ENCODE data around the gene LRRC7.

Gene LRRC7

DNA sequence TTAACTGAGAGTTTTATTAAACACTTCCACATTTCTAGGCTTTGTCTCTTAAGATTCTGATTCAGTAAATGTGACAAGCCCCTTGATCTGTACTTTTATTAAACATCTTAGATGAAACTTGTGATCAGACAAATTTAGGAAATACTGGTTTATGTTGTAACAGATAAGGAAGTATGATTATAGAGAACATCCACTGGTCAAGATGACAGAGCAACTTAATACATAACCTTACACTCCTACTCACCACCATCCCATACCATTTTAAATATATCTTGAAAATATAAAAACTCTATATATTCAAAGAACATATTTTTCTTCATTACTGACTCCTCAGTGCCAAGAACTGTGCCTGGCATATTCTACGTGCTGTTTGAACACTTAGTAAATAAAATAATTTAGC lies 420.2 kb downstream of the LRRC7 start:
- intact Hi-C loops (cut with DNase I) = no loop called here
- no peak for DNase-seq

- intact Hi-C loops (cut with DNase I) = no loop called here
- DNase-seq = peak in 2 of 42 donors; percentile 14 to 18
These were observed 423.9 kb downstream of the LRRC7 start for GRCh38 chr1:69991644-69992043.

DNA sequence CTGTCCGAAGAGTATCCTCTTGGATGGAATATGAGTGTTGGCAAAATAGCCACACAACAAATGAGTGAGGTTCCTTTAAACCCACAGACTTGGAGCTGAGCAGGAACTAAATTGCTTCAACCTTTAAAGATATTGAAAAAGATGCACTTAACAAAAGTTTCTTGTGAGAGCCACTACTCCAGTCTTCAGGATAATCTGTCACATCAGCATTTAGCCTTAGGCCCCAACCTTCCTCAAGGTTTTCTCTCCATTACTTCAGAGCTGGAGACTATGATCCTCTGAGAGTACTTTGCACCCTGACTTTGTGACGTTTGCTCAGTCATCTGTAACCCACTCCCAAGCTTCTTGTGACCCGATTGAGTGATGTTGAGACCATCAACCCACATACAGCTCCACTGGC lies 424.9 kb downstream of the LRRC7 start:
- no peak for DNase-seq
- intact Hi-C loops (cut with DNase I) = no loop called here

GRCh38 chr1:69993810-69994209 lies 426.1 kb downstream of the LRRC7 start:
- intact Hi-C loops (cut with DNase I) = no loop called here
- no peak for DNase-seq

DNA sequence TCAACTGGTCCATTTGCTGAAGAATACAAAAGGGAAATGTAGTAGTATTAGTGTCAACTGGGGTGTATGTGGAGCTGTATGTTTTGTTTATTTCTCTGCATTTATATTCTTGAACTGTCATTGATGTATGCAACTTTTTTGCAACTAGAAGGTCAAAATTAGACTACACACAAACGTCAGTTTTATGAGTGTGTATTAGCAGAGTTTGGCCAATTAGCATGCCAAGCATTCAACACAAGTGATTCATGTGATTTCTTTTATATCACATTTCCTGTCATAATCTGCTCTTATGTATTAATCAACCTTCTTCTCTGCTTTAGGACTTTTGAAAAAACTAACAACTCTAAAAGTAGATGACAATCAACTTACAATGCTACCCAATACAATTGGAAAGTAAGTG lies 426.5 kb downstream of the LRRC7 start:
- intact Hi-C loops (cut with DNase I) = no loop called here
- no peak for DNase-seq

GRCh38 chr1:69998847-69999246 lies 431.1 kb downstream of the LRRC7 start:
- intact Hi-C loops (cut with DNase I) = no loop called here
- no peak for DNase-seq

DNA sequence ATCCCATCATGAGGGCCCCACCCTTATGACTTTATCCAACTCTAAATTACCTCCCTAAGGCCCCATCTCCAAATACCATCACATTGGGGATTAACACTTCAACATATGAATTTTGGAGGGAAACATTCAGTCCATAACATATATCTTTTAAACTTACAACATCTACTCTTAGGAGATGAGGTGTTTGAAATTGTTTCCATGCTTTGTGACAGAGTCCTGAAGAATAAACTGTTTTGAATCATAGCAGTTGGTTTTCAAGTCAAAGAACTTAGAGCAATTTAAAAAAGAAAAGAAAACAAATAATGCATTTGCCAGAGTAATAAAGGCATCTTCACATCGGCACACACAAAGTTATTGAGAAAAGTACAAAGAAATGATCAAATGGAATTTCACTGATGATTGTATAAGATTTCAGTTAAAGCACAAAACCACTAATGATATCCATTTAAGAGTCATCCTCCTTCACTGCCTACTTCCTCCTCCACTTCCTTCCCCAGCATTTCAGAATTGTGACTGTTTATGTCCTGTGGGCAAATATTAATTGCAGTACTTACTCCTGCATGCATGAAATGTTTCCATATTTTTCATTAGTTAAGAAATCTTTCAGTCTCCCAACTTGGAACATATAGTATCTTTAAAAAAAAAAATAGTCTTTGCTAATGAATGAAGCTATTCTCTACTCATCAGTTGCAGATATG lies 435.6 kb downstream of the LRRC7 start:
- DNase-seq = no peak
- intact Hi-C loops (cut with DNase I) = no loop called here

DNA sequence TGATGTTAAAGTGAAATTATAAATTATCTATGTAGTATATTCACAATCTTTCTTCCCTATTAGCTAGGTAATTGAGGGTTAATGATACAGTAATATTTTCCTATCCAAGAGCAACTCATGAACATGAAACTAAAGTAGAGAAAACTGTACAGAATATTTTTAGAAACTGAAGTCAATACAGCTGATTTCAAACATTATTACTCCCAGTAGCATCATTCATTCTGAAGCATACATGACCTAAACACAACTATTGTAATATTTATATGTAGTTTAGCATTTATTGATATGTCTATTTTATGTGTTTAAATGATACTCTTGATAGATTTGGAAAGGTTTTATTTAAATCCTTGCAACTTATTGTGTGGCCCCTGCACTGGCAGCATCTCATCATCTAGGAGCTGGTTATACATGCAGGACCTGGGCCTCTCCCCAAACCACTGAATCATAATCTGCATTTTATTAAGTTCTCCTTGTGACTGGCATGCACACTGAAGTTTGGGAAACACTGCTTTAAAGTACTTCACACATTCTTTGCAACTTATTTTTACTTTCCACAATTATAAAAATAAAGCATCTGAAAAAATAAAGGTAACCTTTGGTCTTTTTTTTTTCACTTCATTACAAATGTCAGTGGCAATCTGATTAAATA lies 437.8 kb downstream of the LRRC7 start:
- DNase-seq = no peak
- intact Hi-C loops (cut with DNase I) = no loop called here

- no peak for DNase-seq
- intact Hi-C loops (cut with DNase I) = no loop called here
These were observed 440.9 kb downstream of the LRRC7 start for GRCh38 chr1:70008660-70009059.

- intact Hi-C loops (cut with DNase I) = no loop called here
- DNase-seq = no peak
These were observed 450.0 kb downstream of the LRRC7 start for GRCh38 chr1:70017770-70018169.

DNA sequence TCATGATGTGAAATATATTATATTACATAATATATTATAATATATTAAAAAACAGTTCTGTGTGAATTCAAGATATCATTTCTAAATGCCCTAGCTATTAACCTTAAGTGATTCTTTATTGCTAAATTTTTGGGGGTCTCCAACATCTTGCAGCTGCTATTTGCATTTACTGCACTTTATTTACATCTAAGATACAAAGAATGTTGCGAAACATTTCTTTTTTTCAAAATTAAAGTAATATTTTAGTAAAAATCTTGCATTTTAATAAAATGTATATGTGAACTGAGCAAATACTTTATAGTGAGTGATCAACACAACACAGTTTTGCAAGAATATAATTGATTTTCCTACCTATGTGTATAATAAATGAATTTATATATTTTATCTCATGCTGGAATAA lies 456.6 kb downstream of the LRRC7 start:
- intact Hi-C loops (cut with DNase I) = no loop called here
- DNase-seq = no peak

DNA sequence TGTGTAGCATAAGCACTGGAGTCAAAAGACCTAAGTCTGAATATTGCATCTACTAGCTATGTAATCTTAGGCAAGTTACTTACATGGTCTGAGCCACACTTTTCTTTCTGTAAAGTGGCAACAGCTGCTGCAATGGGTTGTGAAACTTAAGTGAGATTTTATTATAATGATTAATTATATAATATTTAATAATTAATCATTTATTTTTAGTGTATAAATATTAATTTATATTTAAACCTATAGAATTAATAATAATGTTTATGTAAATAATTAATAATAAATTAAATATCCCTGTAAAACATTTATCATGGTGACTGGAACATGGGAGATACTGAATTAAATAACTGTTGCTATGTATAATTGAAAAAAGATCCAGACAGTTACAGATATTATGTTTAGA lies 457.3 kb downstream of the LRRC7 start:
- no peak for DNase-seq
- intact Hi-C loops (cut with DNase I) = no loop called here

GRCh38 chr1:70025846-70026245 lies 458.1 kb downstream of the LRRC7 start:
- no peak for DNase-seq

DNA sequence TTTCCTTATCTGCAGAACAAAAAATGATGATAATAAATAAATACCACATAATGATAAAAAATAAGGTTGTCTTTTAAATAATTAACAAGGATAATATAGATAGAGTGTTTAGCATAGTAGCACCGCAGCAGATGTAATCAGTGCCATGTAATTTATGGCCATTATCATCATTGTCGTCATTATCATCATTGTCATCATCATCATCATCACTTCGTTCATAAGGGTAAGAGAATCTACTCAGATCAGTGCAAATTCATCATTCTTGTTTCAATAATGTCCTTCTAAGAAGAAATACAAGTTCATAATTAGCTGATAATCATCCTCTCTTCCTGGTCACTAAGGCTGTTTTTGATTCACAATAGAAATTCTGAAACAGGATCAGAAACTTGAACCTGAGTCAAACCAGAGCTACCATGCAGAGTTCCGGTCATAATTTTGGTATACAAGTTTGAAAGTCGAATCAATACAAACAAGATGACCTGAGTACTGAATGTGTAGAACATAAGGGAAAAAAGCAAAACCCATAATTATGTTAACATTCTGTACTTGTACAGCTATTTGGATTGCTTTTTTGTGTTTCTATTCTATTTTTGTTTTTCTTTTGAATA lies 465.6 kb downstream of the LRRC7 start:
- DNase-seq = no peak
- intact Hi-C loops (cut with DNase I) = no loop called here

More at GRCh38 chr1:70025846-70026245, 458.1 kb downstream of the LRRC7 start:
- intact Hi-C loops (cut with DNase I) = no loop called here

DNA sequence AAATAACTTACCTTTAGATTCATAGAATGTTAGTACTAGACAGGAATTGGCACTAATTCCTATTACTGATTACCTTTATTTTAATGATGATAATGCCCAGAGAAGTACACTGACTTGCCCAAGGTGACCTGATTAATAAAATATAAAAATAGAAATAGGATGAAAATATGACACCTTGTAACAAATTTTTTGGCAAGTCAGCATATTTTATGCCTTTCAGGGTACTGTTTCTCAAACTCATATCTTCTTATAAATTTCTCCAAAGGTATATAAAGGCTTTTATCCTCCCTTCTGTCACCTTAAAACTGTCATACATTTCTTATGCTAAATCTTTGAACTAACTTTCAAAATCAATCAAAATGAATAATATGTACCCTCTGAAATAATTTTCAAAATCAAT lies 466.2 kb downstream of the LRRC7 start:
- DNase-seq = no peak
- intact Hi-C loops (cut with DNase I) = no loop called here

DNA sequence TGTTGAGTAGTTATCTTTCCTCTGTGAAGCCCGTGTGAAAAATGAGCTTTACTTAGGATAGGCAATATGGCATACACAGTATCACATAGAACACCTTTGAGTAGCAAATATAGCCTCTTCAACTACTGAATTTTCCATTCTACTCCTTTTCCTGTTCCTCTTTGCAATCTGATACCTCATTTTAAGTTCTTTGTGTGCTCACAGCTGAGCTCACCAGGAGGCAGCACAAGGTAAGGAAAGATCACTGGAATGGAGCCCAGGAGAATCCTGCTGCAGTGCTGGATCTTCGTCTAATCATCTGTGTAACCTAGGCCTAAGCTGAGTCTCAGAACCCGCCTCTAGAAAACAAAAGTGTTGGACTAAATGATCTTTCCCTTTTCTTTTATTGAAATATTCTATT lies 466.7 kb downstream of the LRRC7 start:
- intact Hi-C loops (cut with DNase I) = no loop called here
- DNase-seq = no peak

DNA sequence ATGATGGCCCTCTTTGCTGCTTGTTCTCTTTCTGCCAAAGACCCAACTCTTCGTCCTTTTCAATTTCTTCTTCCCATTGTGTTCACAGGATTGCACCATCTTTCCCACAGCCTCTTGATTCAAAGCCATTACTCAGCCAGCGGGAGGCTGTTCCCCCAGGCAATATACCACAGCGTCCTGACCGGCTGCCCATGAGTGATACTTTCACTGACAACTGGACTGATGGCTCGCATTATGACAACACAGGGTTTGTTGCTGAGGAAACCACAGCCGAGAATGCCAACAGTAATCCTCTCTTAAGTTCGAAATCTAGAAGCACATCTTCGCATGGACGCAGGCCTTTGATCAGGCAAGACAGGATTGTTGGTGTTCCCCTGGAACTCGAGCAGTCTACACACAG lies 470.3 kb downstream of the LRRC7 start:
- intact Hi-C loops (cut with DNase I) = no loop called here
- no peak for DNase-seq

DNA sequence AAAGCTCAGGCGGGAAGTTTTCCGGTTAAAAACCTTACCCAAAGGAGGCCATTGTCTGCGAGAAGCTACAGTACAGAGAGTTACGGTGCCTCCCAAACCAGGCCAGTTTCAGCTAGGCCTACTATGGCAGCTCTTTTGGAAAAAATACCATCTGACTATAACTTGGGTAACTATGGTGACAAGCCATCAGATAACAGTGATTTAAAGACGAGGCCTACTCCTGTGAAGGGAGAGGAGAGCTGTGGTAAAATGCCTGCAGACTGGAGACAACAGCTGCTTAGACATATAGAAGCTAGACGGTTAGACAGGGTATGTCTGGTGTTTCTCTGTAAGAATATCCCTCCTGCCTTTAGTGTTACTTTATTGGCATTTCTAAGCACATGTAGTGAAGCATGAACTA lies 471.8 kb downstream of the LRRC7 start:
- intact Hi-C loops (cut with DNase I) = no loop called here
- DNase-seq = no peak

GRCh38 chr1:70041317-70042045 lies 473.8 kb downstream of the LRRC7 start:
- intact Hi-C loops (cut with DNase I) = no loop called here
- DNase-seq = no peak

DNA sequence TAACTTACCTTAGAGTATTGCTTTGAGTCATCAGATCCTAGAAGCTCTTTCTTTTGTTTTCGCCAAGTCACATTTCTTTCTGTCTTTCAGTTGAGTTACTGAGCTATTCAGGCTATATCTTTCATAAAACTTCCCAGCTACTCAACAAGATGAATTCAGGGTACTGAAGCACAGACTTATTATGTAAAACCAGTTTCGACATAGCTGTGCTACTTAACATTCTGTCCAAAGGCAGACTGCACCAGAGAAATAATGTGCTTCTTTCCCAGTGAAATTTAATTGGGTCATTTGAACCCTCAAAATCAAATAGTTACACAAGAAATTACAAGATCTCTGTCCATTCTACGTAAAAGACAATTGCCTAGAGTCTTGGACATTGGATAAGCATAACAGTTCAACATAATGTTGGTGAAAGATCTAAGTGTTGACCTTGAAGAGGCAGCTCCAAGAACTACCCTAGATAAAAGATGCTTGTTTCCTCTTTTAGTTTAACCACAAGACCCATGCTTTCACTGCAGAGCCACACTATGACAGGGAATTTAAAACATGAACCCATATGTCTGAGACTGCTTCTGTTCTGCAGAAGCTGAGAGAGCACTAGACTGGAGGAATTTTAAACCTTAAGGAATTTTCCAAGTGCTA lies 474.5 kb downstream of the LRRC7 start:
- intact Hi-C loops (cut with DNase I) = no loop called here
- no peak for DNase-seq

Data from head of caudate nucleus (tissue), 42 donors.